PC-3 (cell line): Measurements from ENCODE around the gene DLG2.

Source experiments
- EZH2 ChIP-seq: fragments of 300-600 bp; sonication (generic); IDR thresholded peaks from one replicate; pipeline ENCODE4 v1.6.1; 2017; ENCODE audit warnings: antibody characterized with exemption, mild to moderate bottlenecking, low read length; ENCODE audit not compliant: unreplicated experiment
- EZH2phosphoT487 ChIP-seq: fragments of 300-600 bp; sonication (generic); IDR thresholded peaks from 2 replicates; pipeline ENCODE4 v1.6.1; 2018; ENCODE audit warnings: mild to moderate bottlenecking, antibody characterized with exemption, low read length, borderline replicate concordance
- TF ChIP-seq, protein P1 (sequence below): fragments of 300-600 bp; sonication (generic); conservative IDR thresholded peaks from 2 replicates; pipeline ENCODE4 v1.5.1; 2017; ENCODE audit warnings: antibody characterized with exemption, low read depth, mild to moderate bottlenecking, low read length

DNA sequence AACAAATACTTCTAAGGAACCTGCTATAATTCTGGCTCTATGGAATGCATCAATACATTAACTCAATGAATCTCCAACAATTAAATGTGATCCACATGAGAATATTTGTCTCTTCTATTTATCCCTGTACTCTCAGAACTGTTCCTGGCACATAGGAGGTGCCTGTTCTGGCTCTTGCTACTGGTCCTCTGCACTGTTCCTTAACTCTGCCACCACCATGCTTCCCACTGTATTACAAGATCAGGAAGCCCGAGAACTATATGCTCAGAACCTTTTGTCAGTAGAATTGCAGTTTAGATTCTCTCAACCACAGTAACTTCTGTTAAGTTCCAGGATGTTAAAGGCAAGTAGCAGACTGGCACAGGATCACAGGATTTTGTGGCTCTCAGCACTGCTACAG, 1964.7 kb downstream of the DLG2 start:
- TF ChIP-seq, protein P1, sequence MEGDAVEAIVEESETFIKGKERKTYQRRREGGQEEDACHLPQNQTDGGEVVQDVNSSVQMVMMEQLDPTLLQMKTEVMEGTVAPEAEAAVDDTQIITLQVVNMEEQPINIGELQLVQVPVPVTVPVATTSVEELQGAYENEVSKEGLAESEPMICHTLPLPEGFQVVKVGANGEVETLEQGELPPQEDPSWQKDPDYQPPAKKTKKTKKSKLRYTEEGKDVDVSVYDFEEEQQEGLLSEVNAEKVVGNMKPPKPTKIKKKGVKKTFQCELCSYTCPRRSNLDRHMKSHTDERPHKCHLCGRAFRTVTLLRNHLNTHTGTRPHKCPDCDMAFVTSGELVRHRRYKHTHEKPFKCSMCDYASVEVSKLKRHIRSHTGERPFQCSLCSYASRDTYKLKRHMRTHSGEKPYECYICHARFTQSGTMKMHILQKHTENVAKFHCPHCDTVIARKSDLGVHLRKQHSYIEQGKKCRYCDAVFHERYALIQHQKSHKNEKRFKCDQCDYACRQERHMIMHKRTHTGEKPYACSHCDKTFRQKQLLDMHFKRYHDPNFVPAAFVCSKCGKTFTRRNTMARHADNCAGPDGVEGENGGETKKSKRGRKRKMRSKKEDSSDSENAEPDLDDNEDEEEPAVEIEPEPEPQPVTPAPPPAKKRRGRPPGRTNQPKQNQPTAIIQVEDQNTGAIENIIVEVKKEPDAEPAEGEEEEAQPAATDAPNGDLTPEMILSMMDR: no peak
- no peak for TF ChIP-seq EZH2
- TF ChIP-seq EZH2phosphoT487: no peak
